ENCODE results near the gene ANAPC16.

- TF ChIP-seq, protein P1, sequence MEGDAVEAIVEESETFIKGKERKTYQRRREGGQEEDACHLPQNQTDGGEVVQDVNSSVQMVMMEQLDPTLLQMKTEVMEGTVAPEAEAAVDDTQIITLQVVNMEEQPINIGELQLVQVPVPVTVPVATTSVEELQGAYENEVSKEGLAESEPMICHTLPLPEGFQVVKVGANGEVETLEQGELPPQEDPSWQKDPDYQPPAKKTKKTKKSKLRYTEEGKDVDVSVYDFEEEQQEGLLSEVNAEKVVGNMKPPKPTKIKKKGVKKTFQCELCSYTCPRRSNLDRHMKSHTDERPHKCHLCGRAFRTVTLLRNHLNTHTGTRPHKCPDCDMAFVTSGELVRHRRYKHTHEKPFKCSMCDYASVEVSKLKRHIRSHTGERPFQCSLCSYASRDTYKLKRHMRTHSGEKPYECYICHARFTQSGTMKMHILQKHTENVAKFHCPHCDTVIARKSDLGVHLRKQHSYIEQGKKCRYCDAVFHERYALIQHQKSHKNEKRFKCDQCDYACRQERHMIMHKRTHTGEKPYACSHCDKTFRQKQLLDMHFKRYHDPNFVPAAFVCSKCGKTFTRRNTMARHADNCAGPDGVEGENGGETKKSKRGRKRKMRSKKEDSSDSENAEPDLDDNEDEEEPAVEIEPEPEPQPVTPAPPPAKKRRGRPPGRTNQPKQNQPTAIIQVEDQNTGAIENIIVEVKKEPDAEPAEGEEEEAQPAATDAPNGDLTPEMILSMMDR (IDR thresholded peaks at IDR 0.05; ENCODE audit: insufficient read depth, low read length, poor library complexity, severe bottlenecking) = no peak
- TF ChIP-seq EZH2phosphoT487 (conservative IDR thresholded peaks at IDR 0.05; ENCODE audit: low read length) = no peak
Observed at GRCh38 chr10:72239409-72239808, 23.6 kb downstream of the ANAPC16 start.

Data from SU-DHL-6 (cell line).